ENCODE results near the gene CFL1. TPM values are rescaled to one million over a fixed set of nuclear protein-coding genes. Genes with fewer than 3 reads are reported as not detected.

CFL1 gene
- total and polyA plus RNA-seq, 2 of the 8 experiments (the other 6 are each of a cell fraction or from before 2014, with no cell fraction given): 1,252 to 1,365 TPM

- TF ChIP-seq CHD1 (IDR thresholded peaks at IDR 0.05; ENCODE audit: low read depth, low read length) (no peak), FOSL1 (IDR thresholded peaks at IDR 0.05; ENCODE audit: insufficient read depth, low read depth, low read length) (no peak)
- TF ChIP-seq, protein P1, sequence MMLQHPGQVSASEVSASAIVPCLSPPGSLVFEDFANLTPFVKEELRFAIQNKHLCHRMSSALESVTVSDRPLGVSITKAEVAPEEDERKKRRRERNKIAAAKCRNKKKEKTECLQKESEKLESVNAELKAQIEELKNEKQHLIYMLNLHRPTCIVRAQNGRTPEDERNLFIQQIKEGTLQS (IDR thresholded peaks at IDR 0.05; ENCODE audit: insufficient read depth, low read depth, low read length): no peak
Observed at GRCh38 chr11:65885231-65885630, 27.3 kb upstream of the CFL1 start (continued).

Data from H1 (cell line).